GM11168 (cell line): ENCODE measurements around the gene FAM162A.

Source experiments
- in situ Hi-C: fragments of 300-500 bp; cut with MboI; formaldehyde crosslinking; loops from one replicate; pipeline ENCODE4 v1.12.0; 2022; ENCODE audit warnings: low sequenced_read_pairs; ENCODE audit not compliant: unreplicated experiment

The FAM162A gene

GRCh38 chr3:122382888-122383666 lies 905 bp upstream of the FAM162A start, which contains the start of gene MIX23:
TSS of gene MIX23 (minus strand) at chr3:122383231. CDS start at chr3:122383224, 7 bp downstream.
- in situ Hi-C loops = no loop called here

GRCh38 chr3:122387709-122388108 lies 3.7 kb downstream of the FAM162A start:
- in situ Hi-C loops = no loop called here

GRCh38 chr3:122389197-122389596 lies 5.2 kb downstream of the FAM162A start:
- in situ Hi-C loops = no loop called here

GRCh38 chr3:122389892-122390291 lies 5.9 kb downstream of the FAM162A start:
- in situ Hi-C loops = no loop called here

- in situ Hi-C loops = no loop called here
Measured at GRCh38 chr3:122390665-122391064, 6.7 kb downstream of the FAM162A start.

GRCh38 chr3:122391681-122392446 lies 7.9 kb downstream of the FAM162A start:
- in situ Hi-C loops = no loop called here

GRCh38 chr3:122392868-122393844 lies 9.2 kb downstream of the FAM162A start:
- in situ Hi-C loops = no loop called here

GRCh38 chr3:122394173-122394572 lies 10.2 kb downstream of the FAM162A start:
- in situ Hi-C loops = no loop called here

- in situ Hi-C loops = no loop called here
Measured at GRCh38 chr3:122395582-122395981, 11.6 kb downstream of the FAM162A start.

- in situ Hi-C loops = no loop called here
Measured at GRCh38 chr3:122396511-122396910, 12.5 kb downstream of the FAM162A start.

- in situ Hi-C loops = no loop called here
Measured at GRCh38 chr3:122397201-122397600, 13.2 kb downstream of the FAM162A start.

GRCh38 chr3:122398920-122399319 lies 14.9 kb downstream of the FAM162A start:
- in situ Hi-C loops = no loop called here

GRCh38 chr3:122403489-122403888 lies 19.5 kb downstream of the FAM162A start:
- in situ Hi-C loops = no loop called here

- in situ Hi-C loops = no loop called here
Measured at GRCh38 chr3:122405015-122405414, 21.0 kb downstream of the FAM162A start.

- in situ Hi-C loops = no loop called here
Measured at GRCh38 chr3:122406198-122406597, 22.2 kb downstream of the FAM162A start.

GRCh38 chr3:122407946-122408345 lies 24.0 kb downstream of the FAM162A start:
- in situ Hi-C loops = no loop called here

GRCh38 chr3:122409446-122409845 lies 25.5 kb downstream of the FAM162A start:
- in situ Hi-C loops = no loop called here

- in situ Hi-C loops = no loop called here
Measured at GRCh38 chr3:122410111-122410510, 26.1 kb downstream of the FAM162A start.

- in situ Hi-C loops = no loop called here
Measured at GRCh38 chr3:122410639-122411038, 26.7 kb downstream of the FAM162A start.

- in situ Hi-C loops = no loop called here
Measured at GRCh38 chr3:122414391-122414790, 30.4 kb downstream of the FAM162A start.
